Renal cortex interstitium (tissue), 11 donors: ENCODE data around the gene AZIN2. TPM values are rescaled to one million over a fixed set of nuclear protein-coding genes. Genes with fewer than 3 reads are reported as not detected.

Source experiments
- DNase-seq, 11 donors: peaks; one replicate each; pipeline ENCODE4 v3.0.0-alpha.2; 2013; ENCODE audit warnings: low read depth in 9 of 11, low spot score in 4 of 11; ENCODE audit errors: extremely low read depth in 1 of 11
- polyA plus RNA-seq, 3 donors: library from polyadenylated mRNA; unstranded; fragments of 120-200 nt; gene quantifications; one replicate each; pipeline ENCODE4 v1.2.1, GENCODE V29; 2013; ENCODE audit not compliant: insufficient read length in 3 of 3

AZIN2 gene
- polyA plus RNA-seq, 3 donors = 7.1 to 10.3 (median 8.2) TPM

DNA sequence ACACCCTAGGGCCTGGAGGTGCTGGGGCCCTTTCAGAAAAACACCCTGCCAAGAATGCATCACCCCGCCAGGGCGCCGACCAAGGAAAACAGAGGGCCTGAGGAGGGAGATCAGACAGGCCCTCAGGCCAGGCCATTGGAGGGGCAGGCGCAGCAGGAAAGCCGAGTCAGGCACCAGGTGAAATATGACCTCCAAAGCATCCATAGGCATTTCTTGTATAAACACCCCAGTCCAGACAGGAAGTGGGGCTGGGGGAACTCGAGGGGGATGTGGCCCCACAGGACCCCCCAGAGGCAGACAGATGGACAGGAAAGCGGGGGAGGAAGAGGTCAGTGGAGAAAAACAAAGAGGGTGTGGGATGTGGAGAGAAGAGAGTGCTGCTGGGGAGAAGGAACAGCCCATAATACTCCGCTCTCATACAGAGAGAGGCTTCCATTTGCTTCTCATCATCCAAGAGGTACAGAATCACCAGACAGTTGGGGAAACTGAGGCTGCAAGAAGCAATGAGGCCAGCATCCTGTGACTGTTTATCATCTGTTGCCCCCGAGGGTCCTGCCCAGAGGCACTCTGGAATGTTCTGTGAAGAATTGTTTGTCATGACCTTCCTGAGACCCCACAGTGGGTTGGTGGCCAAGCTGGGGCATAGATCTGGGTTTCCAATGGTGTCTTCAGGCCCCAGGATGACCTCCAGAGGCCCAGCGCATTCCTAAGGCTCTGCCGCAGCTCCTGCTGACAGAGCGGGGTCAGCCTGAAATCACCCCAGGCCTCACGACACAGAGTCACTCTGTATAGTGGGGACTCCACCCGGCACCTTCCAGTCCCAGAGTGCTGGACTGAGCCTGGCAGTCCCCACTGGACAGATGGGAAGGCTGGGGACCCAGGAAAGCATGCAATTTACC is 82.9 kb downstream of the AZIN2 start:
- DNase-seq = peak in 9 of 11 donors; percentile 53 to 81 (median 75)

DNA sequence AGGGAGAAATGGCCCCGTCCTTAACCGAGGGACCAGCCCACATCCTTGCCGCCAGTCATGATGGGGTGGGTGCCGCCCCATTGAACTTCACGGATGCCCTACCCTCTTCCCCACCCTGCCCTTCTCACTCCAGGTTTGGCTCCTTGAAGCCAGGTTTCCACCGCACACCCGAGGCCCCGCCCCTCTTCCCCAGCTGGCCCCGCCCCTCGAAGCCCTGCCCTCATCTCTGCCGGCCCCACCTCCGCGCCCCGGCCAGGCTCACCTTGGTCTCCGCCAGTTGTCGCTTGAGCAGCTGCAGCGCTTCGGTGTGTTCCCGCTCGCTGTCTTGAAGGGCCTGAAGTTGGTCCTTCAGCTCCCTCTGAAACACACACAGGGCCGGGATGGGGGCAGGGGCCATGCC is 84.3 kb downstream of the AZIN2 start:
- no peak for DNase-seq

DNA sequence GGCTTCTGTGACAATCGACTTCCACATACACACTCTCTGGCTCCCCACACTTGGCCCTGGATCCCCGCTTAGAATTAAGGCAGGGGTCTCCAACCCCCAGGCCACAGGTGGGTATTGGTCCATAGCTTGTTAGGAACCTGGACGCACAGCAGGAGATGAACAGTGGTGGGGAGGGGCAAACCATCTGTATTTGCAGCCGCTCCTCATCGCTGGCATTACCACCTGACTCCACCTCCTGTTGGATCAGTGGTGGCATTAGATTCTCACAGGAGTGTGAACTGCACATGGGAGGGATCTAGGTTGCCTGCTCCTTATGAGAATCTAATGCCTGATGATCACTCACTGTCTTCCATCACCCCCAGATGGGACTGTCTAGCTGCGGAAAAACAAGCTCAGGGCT is 84.9 kb downstream of the AZIN2 start:
- DNase-seq = no peak

DNA sequence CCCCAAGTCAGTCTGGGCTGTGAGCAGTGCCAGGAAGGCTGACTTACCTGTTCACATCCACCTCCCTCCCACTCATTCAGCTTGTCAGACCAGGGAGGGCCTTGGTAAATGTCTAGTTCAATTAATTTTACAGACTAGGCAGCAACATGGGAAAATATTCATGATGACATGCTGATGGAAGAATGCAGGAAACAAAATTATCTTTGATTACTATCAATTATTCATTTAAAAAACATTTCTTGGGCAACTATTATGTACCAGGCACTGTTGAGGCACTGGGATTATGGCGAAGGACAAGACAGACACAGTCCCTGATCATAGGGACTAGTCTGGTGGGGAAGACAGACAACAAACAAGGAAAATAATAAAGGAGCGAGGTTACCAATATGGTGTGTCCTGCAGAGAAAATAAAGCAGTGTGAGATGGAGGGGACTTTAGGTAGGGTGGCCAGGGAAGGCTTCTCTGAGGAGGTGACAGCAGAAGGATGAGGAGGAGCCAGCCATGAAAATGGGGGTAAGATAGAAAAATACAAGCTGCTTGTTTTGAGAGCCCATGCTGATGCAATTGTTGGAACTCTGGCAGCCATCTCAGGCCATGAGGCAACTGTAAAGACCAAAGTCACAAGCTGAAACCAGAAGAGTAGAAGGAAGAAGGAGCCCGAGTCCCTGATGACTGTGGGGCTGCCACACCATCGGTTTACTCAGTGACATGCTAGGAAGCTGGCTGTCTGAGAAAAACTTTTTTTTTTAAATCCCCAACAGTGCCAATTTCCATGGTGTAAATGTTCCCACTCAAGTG is 86.9 kb downstream of the AZIN2 start:
- no peak for DNase-seq

DNA sequence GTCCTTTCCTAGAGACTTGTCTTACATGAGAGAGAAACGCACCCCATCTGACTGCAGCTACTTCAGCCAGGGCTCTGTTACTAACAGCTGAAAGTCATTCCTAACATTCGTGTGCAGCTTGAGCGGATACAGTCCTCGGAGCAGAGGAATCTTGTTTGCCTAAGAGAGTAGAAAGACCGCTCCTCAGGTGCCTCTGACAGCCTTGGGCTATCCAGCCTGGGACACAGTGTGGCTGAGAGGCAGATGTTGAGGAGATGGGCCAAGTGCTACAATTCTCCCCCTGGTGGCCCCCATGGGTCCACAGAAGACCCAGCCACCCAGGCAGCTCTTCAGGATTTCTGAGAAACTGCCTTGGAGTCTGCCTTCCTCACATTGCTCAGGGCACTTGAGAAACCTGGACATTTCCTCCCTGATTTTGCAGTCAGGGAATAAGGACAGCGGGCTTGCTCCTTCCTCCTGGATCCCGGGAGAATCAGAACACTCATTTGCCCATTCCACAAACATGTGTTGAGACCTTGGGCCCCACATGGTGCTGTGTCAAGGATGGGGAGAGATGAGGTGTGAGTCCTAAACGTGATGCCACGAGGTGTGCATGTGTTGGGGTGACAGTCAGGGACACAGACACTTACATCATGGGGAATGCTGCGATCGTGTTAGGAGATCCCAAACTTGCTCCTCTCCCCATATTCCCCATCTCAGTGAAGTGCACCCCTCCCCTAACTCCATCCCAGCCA is 87.8 kb downstream of the AZIN2 start:
- DNase-seq = no peak

DNA sequence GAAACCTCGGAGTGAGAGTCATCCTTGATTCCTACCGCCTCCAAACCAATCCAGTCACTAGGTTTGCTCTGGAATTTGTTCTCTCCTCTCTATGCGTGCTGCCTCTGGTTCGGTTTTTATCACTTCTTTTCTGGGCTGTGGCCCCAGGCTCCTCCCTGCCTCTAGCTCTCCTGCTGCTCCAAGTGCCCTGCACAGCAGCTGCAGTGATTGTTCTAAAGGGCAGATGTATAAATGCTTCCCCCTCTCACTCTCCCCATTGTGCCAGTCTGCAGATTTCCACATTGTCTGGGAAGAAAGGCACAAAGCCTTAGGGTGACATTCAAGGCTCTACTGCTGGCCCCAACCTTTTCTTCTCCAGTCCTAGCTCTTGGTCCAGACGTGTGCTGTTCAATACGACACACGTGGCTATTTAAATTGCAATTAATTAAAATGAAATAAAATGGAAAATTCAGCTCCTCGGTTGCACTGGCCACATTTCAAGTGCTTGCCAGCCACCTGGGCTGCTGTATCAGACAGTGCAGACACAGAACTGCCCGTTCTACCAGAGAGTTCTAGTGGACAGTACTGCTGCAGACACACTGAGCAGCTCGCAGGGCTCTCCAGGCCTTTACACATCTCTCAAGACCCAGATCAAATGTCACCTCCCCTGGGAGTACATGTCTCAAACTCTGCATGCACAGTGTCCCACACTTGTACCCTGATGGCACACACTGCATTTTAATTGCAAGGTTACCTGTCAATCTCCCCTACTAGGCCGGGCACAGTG is 88.5 kb downstream of the AZIN2 start:
- DNase-seq = no peak

Other genes with a start within 250 kb of the AZIN2 start
- 10 to 100 TPM; 46.5 to 56.8 (median 56.2) TPM for gene FNDC5, start 210.2 kb upstream of the AZIN2 start, polyA plus RNA-seq
- under 1 TPM; 0.31 to 0.95 (median 0.71) TPM for gene HPCA, start 194.7 kb upstream of the AZIN2 start, polyA plus RNA-seq
- gene TMEM54, start 179.8 kb upstream of the AZIN2 start, polyA plus RNA-seq = 1 to 10 TPM; 6.1 to 7.9 (median 7.7) TPM
- 10 to 100 TPM; 16.6 to 17.4 (median 16.7) TPM for gene RNF19B, start 116.3 kb upstream of the AZIN2 start, polyA plus RNA-seq
- gene AK2, start 44.3 kb upstream of the AZIN2 start, polyA plus RNA-seq = 100 to 1,000 TPM; 199 to 254 (median 217) TPM
- 1 to 10 TPM; 6.3 to 8.6 (median 8.0) TPM for gene TRIM62, start 100.9 kb downstream of the AZIN2 start, polyA plus RNA-seq
- 10 to 100 TPM; 55.9 to 65.9 (median 65.4) TPM for gene ZNF362, start 175.3 kb downstream of the AZIN2 start, polyA plus RNA-seq
- under 1 TPM in 2 of 3 donors, not detected in 1; 0.16 to 0.48 TPM for gene A3GALT2, start 239.9 kb downstream of the AZIN2 start, polyA plus RNA-seq